EH (cell line): ENCODE results near the gene KASH5.
"Not testable (repeated sequence)": the region's sequence is repeated elsewhere in the genome, so short reads cannot be mapped to it uniquely, and the experiment has no call there.

Source experiments
- DNase-seq: peaks from one replicate; pipeline ENCODE4 v3.0.0-alpha.2; 2015; ENCODE audit warnings: low read depth

Gene KASH5

DNA sequence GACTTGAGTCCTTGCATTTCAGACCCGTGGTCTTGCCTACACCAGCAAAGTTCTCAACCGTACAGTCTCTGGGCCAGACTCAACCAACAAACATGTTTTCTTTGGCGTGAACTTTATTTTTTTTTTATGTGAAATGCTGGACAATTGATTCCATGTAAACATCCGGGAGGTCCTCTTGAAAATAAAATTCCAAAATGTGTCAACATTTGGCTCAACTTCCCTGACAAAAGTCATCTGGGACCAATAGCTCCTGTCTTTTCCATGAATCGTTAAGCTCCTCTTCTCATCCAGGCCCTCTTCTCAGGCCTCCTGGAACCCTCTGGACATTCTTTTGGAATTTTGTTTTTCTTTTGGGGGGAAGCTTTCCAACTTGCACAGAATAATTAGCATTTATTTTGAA lies 67.7 kb downstream of the KASH5 start:
- peak; percentile 41 for DNase-seq

- DNase-seq = peak; percentile 18
Measured at GRCh38 chr19:49456326-49456725, 68.3 kb downstream of the KASH5 start.

- DNase-seq = no peak
Measured at GRCh38 chr19:49458567-49458903, 70.5 kb downstream of the KASH5 start.

GRCh38 chr19:49459388-49459787 lies 71.3 kb downstream of the KASH5 start:
- no peak for DNase-seq

DNA sequence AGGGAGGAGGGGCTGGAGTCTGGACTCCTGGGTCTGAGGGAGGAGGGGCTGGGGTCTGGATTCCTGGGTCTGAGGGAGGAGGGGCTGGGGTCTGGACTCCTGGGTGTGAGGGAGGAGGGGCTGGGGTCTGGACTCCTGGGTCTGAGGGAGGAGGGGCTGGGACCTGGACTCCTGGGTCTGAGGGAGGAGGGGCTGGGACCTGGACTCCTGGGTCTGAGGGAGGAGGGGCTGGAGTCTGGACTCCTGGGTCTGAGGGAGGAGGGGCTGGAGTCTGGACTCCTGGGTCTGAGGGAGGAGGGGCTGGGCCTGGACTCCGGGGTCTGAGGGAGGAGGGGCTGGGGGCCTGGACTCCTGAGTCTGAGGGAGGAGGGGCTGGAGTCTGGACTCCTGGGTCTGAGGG lies 73.1 kb downstream of the KASH5 start:
- not testable (repeated sequence) for DNase-seq

DNA sequence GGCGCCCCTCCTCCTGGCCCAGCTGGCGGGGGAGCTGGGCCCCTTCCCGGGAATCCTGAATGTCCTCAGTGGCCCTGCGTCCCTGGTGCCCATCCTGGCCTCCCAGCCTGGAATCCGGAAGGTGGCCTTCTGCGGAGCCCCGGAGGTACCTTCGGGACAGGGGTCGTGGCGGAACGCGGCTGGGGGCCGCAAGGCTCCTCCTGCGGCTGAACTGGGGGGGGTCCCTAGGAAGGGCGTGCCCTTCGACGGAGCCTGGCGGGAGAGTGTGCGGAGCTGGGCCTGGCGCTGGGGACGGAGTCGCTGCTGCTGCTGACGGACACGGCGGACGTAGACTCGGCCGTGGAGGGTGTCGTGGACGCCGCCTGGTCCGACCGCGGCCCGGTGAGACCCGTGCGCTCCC lies 73.6 kb downstream of the KASH5 start:
- DNase-seq = no peak

GRCh38 chr19:49462492-49462891 lies 74.4 kb downstream of the KASH5 start:
- no peak for DNase-seq

GRCh38 chr19:49463960-49464740 lies 76.1 kb downstream of the KASH5 start:
- no peak for DNase-seq

GRCh38 chr19:49465371-49465770 lies 77.3 kb downstream of the KASH5 start:
- no peak for DNase-seq
